ENCODE data around the gene ECD.

Gene ECD

GRCh38 chr10:73086816-73087215 lies 81.0 kb downstream of the ECD start:
- no peaks in the 10 kb centered on the region for H3K36me3 ChIP-seq (ENCODE audit: insufficient read depth, low read length)
- H3K9me3 ChIP-seq (ENCODE audit: low read depth, low read length), result no peaks in the 10 kb centered on the region
- DNase-seq (ENCODE audit: low read depth, low spot score), result no peak
- H3K9ac ChIP-seq (ENCODE audit: insufficient read length), result no peak overlapping the region
- H3K27ac ChIP-seq, result no peak overlapping the region
- TF ChIP-seq POLR2AphosphoS5 (IDR thresholded peaks at IDR 0.05; ENCODE audit: borderline replicate concordance, low read depth, low read length), result no peak
- TF ChIP-seq EZH2 (IDR thresholded peaks at IDR 0.05), result no peak
- TF ChIP-seq FOXP2 (optimal IDR thresholded peaks at IDR 0.05; ENCODE audit: control extremely low read depth, extremely low read length, insufficient read depth), result no peak
- no peak overlapping the region for H3K4me3 ChIP-seq

- TF ChIP-seq POLR2AphosphoS5 (IDR thresholded peaks at IDR 0.05; ENCODE audit: borderline replicate concordance, low read depth, low read length) (no peak), EZH2 (IDR thresholded peaks at IDR 0.05) (no peak), FOXP2 (optimal IDR thresholded peaks at IDR 0.05; ENCODE audit: control extremely low read depth, extremely low read length, insufficient read depth) (no peak)
- no peaks in the 10 kb centered on the region for H3K36me3 ChIP-seq (ENCODE audit: insufficient read depth, low read length)
- H3K27ac ChIP-seq, result no peak overlapping the region
- no peak overlapping the region for H3K4me3 ChIP-seq
- H3K9me3 ChIP-seq (ENCODE audit: low read depth, low read length), result no peaks in the 10 kb centered on the region
- H3K9ac ChIP-seq (ENCODE audit: insufficient read length), result no peak overlapping the region
- no peak for DNase-seq (ENCODE audit: low read depth, low spot score)
These were observed 83.6 kb downstream of the ECD start for GRCh38 chr10:73084209-73084608.

Measured in SK-N-MC (cell line).